HEK293T (cell line): Measurements from ENCODE around the gene NDUFS6.

Source experiments
- CTCF ChIA-PET: fragments of 350-600 bp; formaldehyde crosslinking; extraction: SDS; loops from one replicate; lab custom pipeline; 2021; ENCODE audit warnings: antibody characterized with exemption, inconsistent platforms; lab: Yijun Ruan, JAX
- POLR2A ChIA-PET: fragments of 350-600 bp; formaldehyde crosslinking; extraction: SDS; loops from one replicate; lab custom pipeline; 2020; ENCODE audit warnings: antibody characterized with exemption, inconsistent platforms; lab: Yijun Ruan, JAX
- DNase-seq: peaks from one replicate; pipeline ENCODE4 v3.0.0; 2012; ENCODE audit warnings: mixed read lengths; ENCODE audit errors: extremely low spot score
- ARNT ChIP-seq: fragments of 450-650 bp; IDR thresholded peaks from 2 replicates; pipeline ENCODE4 v1.6.1; 2017; ENCODE audit warnings: mild to moderate bottlenecking
- BHLHE40 ChIP-seq: fragments of 450-650 bp; IDR thresholded peaks from 2 replicates; pipeline ENCODE4 v1.6.1; 2016; ENCODE audit warnings: mild to moderate bottlenecking, moderate library complexity, borderline replicate concordance
- CTBP1 ChIP-seq: fragments of 450-650 bp; IDR thresholded peaks from 2 replicates; pipeline ENCODE4 v1.6.1; 2016; ENCODE audit warnings: borderline replicate concordance
- ELF4 ChIP-seq: fragments of 450-650 bp; IDR thresholded peaks from 2 replicates; pipeline ENCODE4 v1.6.1; 2017; ENCODE audit warnings: antibody characterized with exemption
- FOXA1 ChIP-seq: fragments of 450-650 bp; IDR thresholded peaks from 2 replicates; pipeline ENCODE4 v1.6.1; 2016; ENCODE audit warnings: mild to moderate bottlenecking
- FOXK2 ChIP-seq: fragments of 450-650 bp; IDR thresholded peaks from 2 replicates; pipeline ENCODE4 v1.6.1; 2016; ENCODE audit warnings: mild to moderate bottlenecking
- FOXM1 ChIP-seq: fragments of 450-650 bp; IDR thresholded peaks from 2 replicates; pipeline ENCODE4 v1.6.1; 2017; ENCODE audit warnings: mild to moderate bottlenecking, borderline replicate concordance
- HDGF ChIP-seq: fragments of 450-650 bp; IDR thresholded peaks from 2 replicates; pipeline ENCODE4 v1.6.1; 2017; ENCODE audit warnings: antibody characterized with exemption, borderline replicate concordance
- L3MBTL2 ChIP-seq: fragments of 450-650 bp; conservative IDR thresholded peaks from 2 replicates; pipeline ENCODE4 v1.6.1; 2016; ENCODE audit warnings: mild to moderate bottlenecking
- LEF1 ChIP-seq: fragments of 450-650 bp; IDR thresholded peaks from 2 replicates; pipeline ENCODE4 v1.6.1; 2017; ENCODE audit warnings: mild to moderate bottlenecking, borderline replicate concordance
- NFRKB ChIP-seq: fragments of 450-650 bp; IDR thresholded peaks from 2 replicates; pipeline ENCODE4 v1.6.1; 2016; ENCODE audit warnings: mild to moderate bottlenecking, moderate library complexity
- PKNOX1 ChIP-seq: fragments of 450-650 bp; IDR thresholded peaks from 2 replicates; pipeline ENCODE4 v1.6.1; 2016
- SP1 ChIP-seq: fragments of 450-650 bp; IDR thresholded peaks from 2 replicates; pipeline ENCODE4 v1.6.1; 2017
- SUZ12 ChIP-seq: fragments of 450-650 bp; IDR thresholded peaks from 2 replicates; pipeline ENCODE4 v1.6.1; 2016; ENCODE audit warnings: mild to moderate bottlenecking
- TARDBP ChIP-seq: fragments of 450-650 bp; IDR thresholded peaks from 2 replicates; pipeline ENCODE4 v1.6.1; 2016
- ZNF384 ChIP-seq: fragments of 450-650 bp; IDR thresholded peaks from 2 replicates; pipeline ENCODE4 v1.6.1; 2016

Gene NDUFS6

GRCh38 chr5:1827886-1828397, 26.7 kb downstream of the NDUFS6 start:
- no peak for TF ChIP-seq LEF1
- TF ChIP-seq ELF4 = no peak
- TF ChIP-seq PKNOX1 = no peak
- no peak for TF ChIP-seq CTBP1
- TF ChIP-seq BHLHE40 = no peak
- no peak for TF ChIP-seq ZNF384
- no peak for TF ChIP-seq L3MBTL2
- no peak for TF ChIP-seq SUZ12
- no peak for TF ChIP-seq FOXM1
- no peak for TF ChIP-seq ARNT
- TF ChIP-seq SP1 = no peak
- TF ChIP-seq NFRKB = no peak
- no peak for TF ChIP-seq TARDBP
- no peak for TF ChIP-seq FOXK2
- no peak for TF ChIP-seq HDGF
- no peak for TF ChIP-seq FOXA1
- CTCF ChIA-PET = no interaction called here
- no peak for DNase-seq
- POLR2A ChIA-PET = no interaction called here

GRCh38 chr5:1830571-1831228, 29.5 kb downstream of the NDUFS6 start:
- POLR2A ChIA-PET = no interaction called here
- no peak for DNase-seq
- TF ChIP-seq SUZ12 = no peak
- TF ChIP-seq LEF1 = no peak
- no peak for TF ChIP-seq ZNF384
- TF ChIP-seq CTBP1 = no peak
- TF ChIP-seq TARDBP = no peak
- CTCF ChIA-PET = no interaction called here

- TF ChIP-seq LEF1 (no peak), SP1 (no peak), ELF4 (no peak), HDGF (no peak), FOXA1 (no peak), FOXK2 (no peak), FOXM1 (no peak), PKNOX1 (no peak), NFRKB (no peak), CTBP1 (no peak), ARNT (no peak)
- ChIA-PET CTCF (no interaction called here), POLR2A (no interaction called here)
- DNase-seq = no peak
Measured at GRCh38 chr5:1831257-1831656, 30.1 kb downstream of the NDUFS6 start.

- TF ChIP-seq ARNT = no peak
- TF ChIP-seq SUZ12 = no peak
- no peak for TF ChIP-seq ZNF384
- TF ChIP-seq LEF1 = no peak
- no peak for TF ChIP-seq BHLHE40
- TF ChIP-seq HDGF = no peak
- no peak for TF ChIP-seq TARDBP
- no peak for TF ChIP-seq CTBP1
- no peak for DNase-seq
- POLR2A ChIA-PET = no interaction called here
- CTCF ChIA-PET = interaction anchor here (0.7 kb wide), 1 partner anchor 590 kb away, joined by 3 read pairs; no protein-coding TSS in a partner anchor
Measured at GRCh38 chr5:1831677-1832313, 30.6 kb downstream of the NDUFS6 start.

- TF ChIP-seq PKNOX1 (no peak), ARNT (no peak), SUZ12 (no peak), FOXA1 (no peak), NFRKB (no peak), FOXM1 (no peak), BHLHE40 (no peak), TARDBP (no peak)
- ChIA-PET POLR2A (no interaction called here), CTCF (no interaction called here)
- DNase-seq = no peak
Measured at GRCh38 chr5:1832511-1833250, 31.5 kb downstream of the NDUFS6 start.
